ENCODE results near the gene TMUB1. TPM values are rescaled to one million over a fixed set of nuclear protein-coding genes. Genes with fewer than 3 reads are reported as not detected.

The TMUB1 gene
- total and polyA plus RNA-seq, 2 donors (not counting 3 experiments of a cell fraction or from before 2014, with no cell fraction given): 41.3 to 45.3 TPM

- no peak overlapping the region for H3K4me2 ChIP-seq (ENCODE audit: insufficient read depth, low read length)
- intact Hi-C loops (cut with micrococcal nuclease): no loop called here
- H3K9me1 ChIP-seq (replicated peaks; ENCODE audit: control insufficient read depth, extremely low read depth, insufficient read depth, low read length): no peaks in the 10 kb centered on the region
- DNase-seq (ENCODE audit: low read depth, low spot score) (peak; percentile 26), FAIRE-seq (peak; percentile 55)
- dilution Hi-C loops (cut with MboI; ENCODE audit: extremely low pct_ligation_motif_present, low sequenced_read_pairs): no loop called here
- H3K79me2 ChIP-seq (ENCODE audit: control insufficient read depth, insufficient read depth, low read length): peaks cover 89% of the 10 kb centered on the region
- H3K27ac ChIP-seq (ENCODE audit: insufficient read depth, low read depth, low read length): no peak overlapping the region
- no peak overlapping the region for H2AFZ ChIP-seq (ENCODE audit: low read depth, low read length)
- peaks cover 43% of the 10 kb centered on the region for H3K4me1 ChIP-seq (ENCODE audit: control insufficient read depth, extremely low read depth, insufficient read depth, low read length)
- H3K9ac ChIP-seq (replicated peaks; ENCODE audit: extremely low read depth, insufficient read depth, low read length): no peak overlapping the region
- no peaks in the 10 kb centered on the region for H3K9me3 ChIP-seq (replicated peaks; ENCODE audit: control insufficient read depth, insufficient read depth, low read length)
- ChIA-PET CTCF (interaction anchor here (1.5 to 4.5 kb wide), 3 partner anchors 13 to 73 kb away, joined by 4 to 29 read pairs (median 7); no protein-coding TSS in a partner anchor), POLR2A (no interaction called here)
- no peaks in the 10 kb centered on the region for H4K20me1 ChIP-seq (replicated peaks; ENCODE audit: control insufficient read depth, extremely low read depth, insufficient read depth, low read length)
- no peaks in the 10 kb centered on the region for H3K27me3 ChIP-seq (ENCODE audit: control insufficient read depth in 2 of 2, insufficient read depth in 2 of 2, low read length in 2 of 2)
- BruUV-seq (replicated peaks): no TSS peak
- peaks cover 0 to 12% of the 10 kb centered on the region in 2 experiments for H3K36me3 ChIP-seq (ENCODE audit: control insufficient read depth in 2 of 2, extremely low read depth in 1 of 2, insufficient read depth in 2 of 2, low read length in 2 of 2)
- TF ChIP-seq MAX (IDR thresholded peaks at IDR 0.05; ENCODE audit: insufficient read depth, insufficient read length): no peak
- peak; percentile 64 to 77 for TF ChIP-seq CTCF (IDR thresholded peaks at IDR 0.05; ENCODE audit: extremely low read depth in 1 of 2, insufficient read depth in 1 of 2, low read depth in 1 of 2, low read length in 2 of 2)
- H3K4me3 ChIP-seq (replicated peaks in 1 of 3; ENCODE audit: insufficient read depth in 1 of 3, low read depth in 1 of 3, low read length in 3 of 3): no peak overlapping the region
Measured at GRCh38 chr7:151091431-151091830, 8.1 kb upstream of the TMUB1 start.

GRCh38 chr7:151091003-151091402 is 7.7 kb upstream of the TMUB1 start:
- H3K9ac ChIP-seq (replicated peaks; ENCODE audit: extremely low read depth, insufficient read depth, low read length): no peak overlapping the region
- no peak overlapping the region for H2AFZ ChIP-seq (ENCODE audit: low read depth, low read length)
- intact Hi-C loops (cut with micrococcal nuclease): no loop called here
- DNase-seq (ENCODE audit: low read depth, low spot score): no peak
- FAIRE-seq: no peak
- no peaks in the 10 kb centered on the region for H4K20me1 ChIP-seq (replicated peaks; ENCODE audit: control insufficient read depth, extremely low read depth, insufficient read depth, low read length)
- H3K4me3 ChIP-seq (replicated peaks in 1 of 3; ENCODE audit: insufficient read depth in 1 of 3, low read depth in 1 of 3, low read length in 3 of 3): no peak overlapping the region
- H3K36me3 ChIP-seq (ENCODE audit: control insufficient read depth in 2 of 2, extremely low read depth in 1 of 2, insufficient read depth in 2 of 2, low read length in 2 of 2): peaks cover 0 to 10% of the 10 kb centered on the region in 2 experiments
- no TSS peak for BruUV-seq (replicated peaks)
- no peaks in the 10 kb centered on the region for H3K9me3 ChIP-seq (replicated peaks; ENCODE audit: control insufficient read depth, insufficient read depth, low read length)
- no peak overlapping the region for H3K4me2 ChIP-seq (ENCODE audit: insufficient read depth, low read length)
- ChIA-PET CTCF (interaction anchor here (1.1 to 4.5 kb wide), 5 partner anchors 13 to 33 kb away, joined by 3 to 29 read pairs (median 7); no protein-coding TSS in a partner anchor), POLR2A (no interaction called here)
- H3K27ac ChIP-seq (ENCODE audit: insufficient read depth, low read depth, low read length): no peak overlapping the region
- no peaks in the 10 kb centered on the region for H3K9me1 ChIP-seq (replicated peaks; ENCODE audit: control insufficient read depth, extremely low read depth, insufficient read depth, low read length)
- peaks cover 87% of the 10 kb centered on the region for H3K79me2 ChIP-seq (ENCODE audit: control insufficient read depth, insufficient read depth, low read length)
- H3K27me3 ChIP-seq (ENCODE audit: control insufficient read depth in 2 of 2, insufficient read depth in 2 of 2, low read length in 2 of 2): no peaks in the 10 kb centered on the region
- H3K4me1 ChIP-seq (ENCODE audit: control insufficient read depth, extremely low read depth, insufficient read depth, low read length): peaks cover 43% of the 10 kb centered on the region
- TF ChIP-seq GATA2 (IDR thresholded peaks at IDR 0.05; ENCODE audit: insufficient read depth, insufficient read length, low read depth, low read length): no peak
- no peak for TF ChIP-seq POLR2A (IDR thresholded peaks at IDR 0.05; ENCODE audit: low read depth, low read length)
- TF ChIP-seq MAX (IDR thresholded peaks at IDR 0.05; ENCODE audit: insufficient read depth, insufficient read length): no peak
- no peak for TF ChIP-seq MYC (IDR thresholded peaks at IDR 0.05; ENCODE audit: low read depth, low read length)
- TF ChIP-seq FOS (IDR thresholded peaks at IDR 0.05; ENCODE audit: borderline replicate concordance, insufficient read depth, low read length): no peak
- TF ChIP-seq JUN (IDR thresholded peaks at IDR 0.05; ENCODE audit: borderline replicate concordance, insufficient read depth, insufficient read length, low read depth): no peak
- TF ChIP-seq POLR2AphosphoS5 (IDR thresholded peaks at IDR 0.05; ENCODE audit: insufficient read depth, low read depth, low read length): no peak
- no peak for TF ChIP-seq EZH2 (IDR thresholded peaks at IDR 0.05; ENCODE audit: borderline replicate concordance, low read depth, low read length, severe bottlenecking)
- no peak for TF ChIP-seq CTCF (IDR thresholded peaks at IDR 0.05; ENCODE audit: extremely low read depth in 1 of 2, insufficient read depth in 1 of 2, low read depth in 1 of 2, low read length in 2 of 2)
- dilution Hi-C loops (cut with MboI; ENCODE audit: extremely low pct_ligation_motif_present, low sequenced_read_pairs): no loop called here

Measured in endothelial cell of umbilical vein (primary cell).